A549 (cell line): Measurements from ENCODE around the gene SERTAD1. TPM values are rescaled to one million over a fixed set of nuclear protein-coding genes. Genes with fewer than 3 reads are reported as not detected.

ENCODE experiments used
- ATAC-seq, 2 experiments: fragments of 200-7000 bp in 1 of 2; fragments of >200 bp in 1 of 2; cut with Nextera tagmentation in 1 of 2; cut with Tn5 transposase in 1 of 2; 3 replicates each; pipeline versions ENCODE4 v1.8.0 to v1.9.1; 2018 to 2020; ENCODE audit warnings: mild to moderate bottlenecking in 1 of 2, moderate library complexity in 1 of 2
- CTCF ChIA-PET: fragments of 300-600 bp; sonication (Branson Sonifier 250); formaldehyde crosslinking; extraction: SDS; loops from one replicate; lab custom pipeline; 2021; ENCODE audit warnings: antibody characterized with exemption, inconsistent platforms; lab: Yijun Ruan, JAX
- POLR2A ChIA-PET: fragments of 350-600 bp; formaldehyde crosslinking; extraction: SDS; loops from one replicate; lab custom pipeline; 2021; ENCODE audit warnings: antibody characterized with exemption, inconsistent platforms; lab: Yijun Ruan, JAX
- DNase-seq, 2 experiments: peaks; one replicate each; pipeline versions ENCODE4 v3.0.0 to v3.0.0-alpha.2; 2011 to 2016; ENCODE audit warnings: low read depth in 1 of 2, low spot score in 1 of 2
- FAIRE-seq: peaks from 2 replicates; lab custom pipeline; 2011; peaks lifted over from hg19 to GRCh38; lab: Jason Lieb, UNC
- H3K27ac ChIP-seq, 2 experiments: fragments of >200 bp; sonication (Bioruptor Twin); formaldehyde crosslinking; 3 replicates each; pipeline ENCODE4 v1.5.1; 2016 to 2017
- H3K4me1 ChIP-seq: fragments of >200 bp; sonication (Bioruptor Twin); formaldehyde crosslinking; 3 replicates; pipeline ENCODE4 v1.6.1; 2016
- H3K4me2 ChIP-seq: fragments of >200 bp; sonication (Bioruptor Twin); formaldehyde crosslinking; 3 replicates; pipeline ENCODE4 v1.6.1; 2016
- H3K4me3 ChIP-seq: fragments of >200 bp; sonication (Bioruptor Twin); formaldehyde crosslinking; 3 replicates; pipeline ENCODE4 v1.5.1; 2016
- H3K9me3 ChIP-seq: fragments of >200 bp; sonication (Bioruptor Twin); formaldehyde crosslinking; 3 replicates; pipeline ENCODE4 v1.6.1; 2016
- CBX2 ChIP-seq: fragments of 200-600 bp; sonication (generic); IDR thresholded peaks from 2 replicates; pipeline ENCODE4 v1.6.1; 2016; ENCODE audit warnings: low read depth, mild to moderate bottlenecking, borderline replicate concordance
- ELK1 ChIP-seq: fragments of 150-350 bp; IDR thresholded peaks from 2 replicates; pipeline ENCODE4 v1.6.1; 2014; ENCODE audit warnings: low read depth, mild to moderate bottlenecking, low read length
- ESRRA ChIP-seq: fragments of 150-350 bp; IDR thresholded peaks from 2 replicates; pipeline ENCODE4 v1.6.1; 2014; ENCODE audit warnings: mild to moderate bottlenecking, low read length, borderline replicate concordance
- FOXS1 ChIP-seq: fragments of 250-450 bp; sonication (Bioruptor Pico); IDR thresholded peaks from 2 replicates; pipeline ENCODE4 v1.5.0; 2020; ENCODE audit warnings: mild to moderate bottlenecking, moderate library complexity
- HES2 ChIP-seq: fragments of >200 bp; sonication (Bioruptor Twin); formaldehyde crosslinking; IDR thresholded peaks from 2 replicates; pipeline ENCODE4 v1.6.1; 2016
- HOXA7 ChIP-seq: fragments of 250-450 bp; sonication (Bioruptor Pico); IDR thresholded peaks from 2 replicates; pipeline ENCODE4 v1.5.0; 2020; ENCODE audit warnings: mild to moderate bottlenecking, moderate library complexity
- PBX3 ChIP-seq: IDR thresholded peaks from 2 replicates; pipeline ENCODE4 v1.6.1; 2012
- PHF8 ChIP-seq: fragments of 200-600 bp; sonication (generic); IDR thresholded peaks from 2 replicates; pipeline ENCODE4 v1.6.1; 2016; ENCODE audit warnings: low read depth, mild to moderate bottlenecking, antibody characterized with exemption, moderate library complexity, borderline replicate concordance
- POLR2A ChIP-seq: IDR thresholded peaks from 2 replicates; pipeline ENCODE4 v1.6.1; 2012; ENCODE audit warnings: mild to moderate bottlenecking, low read length
- POLR2AphosphoS2 ChIP-seq: conservative IDR thresholded peaks from 2 replicates; pipeline ENCODE4 v1.6.1; 2012; ENCODE audit warnings: low read length, improper control_type of control experiment, inconsistent platforms
- RCOR1 ChIP-seq: fragments of 150-350 bp; IDR thresholded peaks from 2 replicates; pipeline ENCODE4 v1.6.1; 2014; ENCODE audit warnings: antibody characterized with exemption, low read length, low read depth
- REST ChIP-seq: fragments of 200-600 bp; sonication (generic); IDR thresholded peaks from 2 replicates; pipeline ENCODE4 v1.6.1; 2016; ENCODE audit warnings: antibody characterized with exemption, mild to moderate bottlenecking, moderate library complexity
- RNF2 ChIP-seq: fragments of 200-600 bp; sonication (generic); IDR thresholded peaks from 2 replicates; pipeline ENCODE4 v1.6.1; 2016; ENCODE audit warnings: low read depth, mild to moderate bottlenecking, antibody characterized with exemption, moderate library complexity, borderline replicate concordance
- SREBF2 ChIP-seq: fragments of 450-650 bp; IDR thresholded peaks from 2 replicates; pipeline ENCODE4 v1.6.1; 2014; ENCODE audit warnings: mild to moderate bottlenecking, moderate library complexity
- TP53 ChIP-seq: fragments of 250-450 bp; sonication (Bioruptor Pico); IDR thresholded peaks from 2 replicates; pipeline ENCODE4 v1.5.0; 2021; ENCODE audit warnings: mild to moderate bottlenecking, moderate library complexity
- ZC3H11A ChIP-seq: fragments of 450-650 bp; IDR thresholded peaks from 2 replicates; pipeline ENCODE4 v1.6.1; 2014; ENCODE audit warnings: antibody characterized with exemption, mild to moderate bottlenecking
- ZNF302 ChIP-seq: fragments of 250-450 bp; sonication (Bioruptor Pico); IDR thresholded peaks from 2 replicates; pipeline ENCODE4 v1.9.0; 2021; ENCODE audit warnings: inconsistent platforms, mild to moderate bottlenecking, moderate library complexity
- WGBS: methylation state at CpG from one replicate; pipeline ENCODE4 v1.1.6; 2017; ENCODE audit errors: missing lambda C conversion rate; 5-methylcytosine and 5-hydroxymethylcytosine counted together
- polyA plus RNA-seq, 4 experiments: library from polyadenylated mRNA; depleted of rRNA in 3 of 4; stranded (reverse); fragments of >200 nt; fragmentation: RNase III in 1 of 4; extraction: RNeasy Plus Mini Kit Qiagen cat#74134 plus additional on column Dnase treatment in 1 of 4; gene quantifications; 2 replicates in 3 of 4; 3 replicates in 1 of 4; pipeline ENCODE4 v1.2.3, GENCODE V29; 2011 to 2017

Gene SERTAD1
- polyA plus RNA-seq, 2 of the 4 experiments (the other 2 are of a cell fraction): 10.7 to 13.6 TPM

- POLR2A ChIA-PET: interaction anchor here (1.1 kb wide), 1 partner anchor 23 kb away, joined by 3 read pairs; no protein-coding TSS in a partner anchor
- Histone ChIP-seq H3K27ac (no peak overlapping the region), H3K9me3 (no peaks in the 10 kb centered on the region), H3K4me1 (no peaks in the 10 kb centered on the region), H3K4me3 (no peak overlapping the region), H3K4me2 (no peak overlapping the region)
- no peak for TF ChIP-seq CBX2
- TF ChIP-seq ELK1: no peak
- no peak for TF ChIP-seq TP53
- TF ChIP-seq RCOR1: no peak
- FAIRE-seq (peak; percentile 36), DNase-seq (no peak), ATAC-seq (no peak; a peak in 1 of 6 replicates)
- 87% methylated on average over 37 of the region's 37 CpGs for WGBS
- CTCF ChIA-PET: interaction anchor here (0.7 to 6.2 kb wide), 18 partner anchors 8 to 703 kb away, joined by 3 to 35 read pairs (median 3); no protein-coding TSS in a partner anchor
These were observed 45.4 kb downstream of the SERTAD1 start for GRCh38 chr19:40380199-40381037.

- Histone ChIP-seq H3K4me2 (no peak overlapping the region), H3K4me3 (no peak overlapping the region), H3K27ac (no peak overlapping the region), H3K4me1 (no peaks in the 10 kb centered on the region), H3K9me3 (no peaks in the 10 kb centered on the region)
- WGBS: 72% methylated on average over 9 of the region's 11 CpGs
- no peak for TF ChIP-seq ZNF302 (CRISPR knock-in tag)
- no peak for TF ChIP-seq POLR2A
- no peak for TF ChIP-seq ZC3H11A
- TF ChIP-seq FOXS1 (CRISPR knock-in tag): no peak
- no peak for TF ChIP-seq PHF8
- TF ChIP-seq REST: no peak
- no peak for TF ChIP-seq RNF2
- no peak for TF ChIP-seq RCOR1
- TF ChIP-seq HES2: no peak
- TF ChIP-seq POLR2AphosphoS2: no peak
- TF ChIP-seq HOXA7 (CRISPR knock-in tag): no peak
- no peak for TF ChIP-seq ESRRA
- TF ChIP-seq PBX3: no peak
- no peak for TF ChIP-seq SREBF2
- ATAC-seq: no peak
- peak; percentile 54 for FAIRE-seq
- POLR2A ChIA-PET: interaction anchor here (1.1 kb wide), 1 partner anchor 24 kb away, joined by 3 read pairs; no protein-coding TSS in a partner anchor
- CTCF ChIA-PET: interaction anchor here (0.7 to 6.2 kb wide), 10 partner anchors 11 to 255 kb away, joined by 3 to 35 read pairs (median 4); no protein-coding TSS in a partner anchor
- no peak for DNase-seq
These were observed 46.2 kb downstream of the SERTAD1 start for GRCh38 chr19:40379446-40380198.
